Right lobe of liver (tissue), 4 donors: Measurements from ENCODE around the gene CENPP.

Source experiments
- CTCF ChIP-seq, 4 donors: fragments of 200-600 bp in 3 of 4; fragments of 450-650 bp in 1 of 4; IDR thresholded peaks; one replicate each; pipeline versions ENCODE4 v1.5.1 to v1.8.0; 2016 to 2022; ENCODE audit warnings: antibody characterized with exemption in 4 of 4, mild to moderate bottlenecking in 2 of 4
- POLR2A ChIP-seq: fragments of 450-650 bp; IDR thresholded peaks from one replicate; pipeline ENCODE4 v1.6.1; 2017; ENCODE audit warnings: antibody characterized with exemption, mild to moderate bottlenecking
- donor health status: DM: no; HTN: no; CAD: no.
- donor health status: DM: no; HTN: no; CAD: no.
- donor health status: DM: no; HTN: yes; CAD: no.

DNA sequence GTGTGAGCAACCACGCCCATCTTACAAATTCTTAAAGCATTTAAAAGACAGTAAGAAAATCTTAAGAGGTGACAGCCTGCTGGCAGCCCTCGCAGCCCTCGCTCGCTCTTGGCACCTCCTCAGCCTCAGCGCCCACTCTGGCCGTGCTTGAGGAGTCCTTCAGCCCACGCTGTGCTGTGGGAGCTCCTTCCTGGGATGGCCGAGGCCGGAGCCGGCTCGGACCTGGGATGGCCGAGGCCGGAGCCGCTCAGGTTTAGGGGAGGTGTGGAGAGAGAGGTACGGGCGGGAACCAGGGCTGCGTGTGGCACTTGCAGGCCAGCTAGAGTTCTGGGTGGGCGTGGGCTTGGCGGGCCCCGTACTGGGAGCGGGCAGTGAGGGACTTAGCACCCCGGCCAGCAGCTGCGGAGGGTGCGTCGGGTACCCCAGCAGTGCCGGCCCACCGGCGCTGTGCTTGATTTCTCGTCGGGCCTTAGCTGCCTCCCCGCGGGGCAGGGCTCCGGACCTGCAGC lies 219.3 kb downstream of the CENPP start:
- no peak for TF ChIP-seq CTCF (IDR thresholded peaks at IDR 0.05)
- no peak for TF ChIP-seq POLR2A
